Fibroblast of the conjunctiva (primary cell): ENCODE measurements around the gene BID.

Experiments
- DNase-seq: peaks from one replicate; pipeline ENCODE4 v3.0.0-alpha.2; 2010; ENCODE audit warnings: low read depth

Gene BID

DNA sequence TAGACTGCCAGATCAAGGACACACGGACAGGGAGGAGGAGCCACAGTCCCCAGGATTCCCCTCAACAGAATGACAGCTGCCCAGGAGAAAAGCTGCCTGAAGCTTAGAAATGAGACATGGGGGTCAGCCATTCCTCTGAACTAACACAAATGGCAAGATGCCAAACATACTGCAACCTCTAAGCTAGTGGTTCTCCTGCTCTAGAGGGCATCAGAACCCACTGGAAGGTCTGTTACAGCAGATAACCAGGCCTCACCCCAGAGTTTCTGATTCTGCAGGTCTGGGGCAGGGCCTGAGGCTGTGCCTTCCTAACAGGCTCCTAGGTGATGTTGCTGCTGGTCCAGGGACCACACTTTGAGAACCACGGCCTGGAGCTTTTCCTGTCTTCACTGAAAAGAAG is 28.6 kb upstream of the BID start:
- DNase-seq = no peak

DNA sequence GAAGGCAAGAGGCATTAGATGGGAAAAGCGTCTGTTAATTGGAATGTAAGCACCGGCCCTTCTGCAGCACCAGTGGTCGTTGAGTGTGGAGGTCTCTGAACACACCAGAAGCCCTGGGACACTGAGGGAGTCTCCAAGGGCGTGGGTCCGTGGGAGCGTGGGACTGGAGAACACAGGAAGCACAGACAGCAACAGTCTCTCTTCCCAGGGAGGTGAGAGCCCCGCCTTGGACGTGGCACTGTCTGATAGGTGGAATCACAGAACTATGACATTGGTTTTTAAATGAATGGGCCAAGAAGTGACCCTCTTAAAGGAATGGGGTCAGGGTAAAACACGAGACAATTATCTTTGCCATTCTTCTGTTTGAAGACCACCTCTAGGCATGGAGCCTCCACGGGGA is 28.1 kb upstream of the BID start:
- DNase-seq = no peak

DNA sequence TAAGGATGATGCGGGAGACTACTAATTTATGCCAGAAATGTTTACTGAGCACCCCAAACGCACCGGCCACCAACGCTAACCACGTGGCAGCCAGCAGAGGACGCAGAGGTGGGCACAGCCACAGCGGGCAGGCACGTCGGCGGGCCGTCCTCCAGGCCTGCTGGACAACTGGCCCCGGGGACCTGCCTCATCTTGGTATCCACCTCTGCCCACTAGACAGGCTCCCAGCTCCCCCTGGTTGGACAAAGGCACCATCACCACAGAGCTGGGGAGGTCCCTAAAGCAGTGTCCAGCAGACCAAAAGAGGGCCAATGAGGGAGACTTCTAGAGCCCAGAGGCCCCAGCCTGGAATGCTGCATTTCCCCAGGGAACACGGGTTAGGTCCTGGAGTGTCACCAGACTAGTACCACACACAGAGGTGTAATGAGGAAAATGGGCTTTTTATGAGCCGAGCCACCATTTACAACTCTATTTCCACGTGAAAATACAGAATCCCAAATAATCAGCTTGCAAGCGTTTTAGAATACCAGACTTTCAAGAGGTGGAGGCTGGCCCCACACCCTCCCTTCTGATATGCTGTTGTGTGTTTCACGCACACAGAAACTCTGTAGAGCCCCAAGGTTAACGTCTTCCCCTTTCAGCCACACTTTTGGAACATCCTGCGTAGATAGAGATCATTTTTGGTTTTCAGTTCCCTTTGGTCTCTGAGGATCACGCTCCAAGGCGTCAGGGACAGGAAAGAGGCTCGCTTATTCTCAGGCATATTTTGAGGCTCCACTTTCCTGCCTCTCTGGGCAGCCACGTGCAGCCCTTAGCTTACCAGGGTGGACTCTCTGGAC is 23.7 kb upstream of the BID start:
- DNase-seq = no peak

DNA sequence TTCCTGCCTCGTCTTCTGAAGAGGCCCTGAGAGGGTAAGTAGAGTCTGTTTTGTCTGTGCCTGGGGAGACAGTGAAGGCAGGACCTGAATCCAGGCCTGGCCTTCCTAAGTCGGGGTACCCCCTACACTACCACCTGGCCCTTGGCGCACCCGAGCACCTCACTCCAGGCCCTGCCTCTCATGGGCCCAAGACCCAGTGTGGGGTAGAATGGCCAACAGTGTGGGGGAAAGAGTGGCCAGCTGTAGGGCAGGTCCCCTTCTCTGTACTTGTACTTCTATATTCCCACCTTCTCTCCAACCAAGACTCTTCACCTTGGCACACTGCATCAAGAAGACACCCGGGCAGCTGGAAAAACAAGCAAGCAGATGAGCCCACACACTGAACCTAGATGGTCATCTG is 22.4 kb upstream of the BID start:
- DNase-seq = no peak

DNA sequence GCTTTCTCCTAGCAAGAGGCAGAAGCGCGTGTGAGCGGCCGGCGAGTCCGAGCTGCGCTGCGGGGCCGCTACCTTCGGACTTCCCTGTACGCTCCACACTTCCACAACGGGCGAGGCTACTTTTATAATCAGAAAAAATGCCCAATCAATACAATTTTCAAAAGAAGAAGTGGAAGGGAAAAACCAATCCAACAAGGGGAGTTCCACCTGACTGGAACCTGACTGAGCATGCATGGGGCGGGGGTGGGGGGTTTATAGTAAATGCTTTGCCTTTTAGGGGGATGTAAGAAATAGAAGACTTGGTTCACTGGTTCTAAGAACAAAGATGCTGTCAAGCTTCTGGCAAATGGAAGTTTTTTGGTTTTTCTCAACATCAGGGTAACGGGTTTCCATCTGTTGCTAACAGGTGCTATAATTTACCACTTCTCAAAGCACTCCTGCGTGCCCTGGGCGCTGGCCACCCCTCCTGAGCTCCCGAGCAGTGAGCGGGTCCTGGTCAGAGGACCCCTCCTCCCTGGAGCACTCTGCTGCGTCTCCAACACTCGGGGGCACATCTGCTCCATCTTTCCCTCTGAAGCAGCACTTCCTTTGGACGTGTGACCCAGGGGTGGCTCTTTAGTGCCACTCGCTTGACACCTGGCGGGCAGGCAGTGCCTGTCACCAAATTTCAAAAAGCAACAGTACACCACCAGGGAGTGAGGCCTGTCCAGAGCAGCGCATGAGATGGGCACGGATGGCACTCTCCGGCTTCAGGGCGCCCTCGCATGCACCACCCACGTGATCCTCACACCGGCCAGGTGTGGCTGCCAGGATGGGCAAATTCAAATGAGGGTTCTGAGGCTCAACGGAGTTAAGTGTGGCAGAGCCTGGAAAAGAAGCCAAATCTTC is 21.6 kb upstream of the BID start:
- DNase-seq = no peak

DNA sequence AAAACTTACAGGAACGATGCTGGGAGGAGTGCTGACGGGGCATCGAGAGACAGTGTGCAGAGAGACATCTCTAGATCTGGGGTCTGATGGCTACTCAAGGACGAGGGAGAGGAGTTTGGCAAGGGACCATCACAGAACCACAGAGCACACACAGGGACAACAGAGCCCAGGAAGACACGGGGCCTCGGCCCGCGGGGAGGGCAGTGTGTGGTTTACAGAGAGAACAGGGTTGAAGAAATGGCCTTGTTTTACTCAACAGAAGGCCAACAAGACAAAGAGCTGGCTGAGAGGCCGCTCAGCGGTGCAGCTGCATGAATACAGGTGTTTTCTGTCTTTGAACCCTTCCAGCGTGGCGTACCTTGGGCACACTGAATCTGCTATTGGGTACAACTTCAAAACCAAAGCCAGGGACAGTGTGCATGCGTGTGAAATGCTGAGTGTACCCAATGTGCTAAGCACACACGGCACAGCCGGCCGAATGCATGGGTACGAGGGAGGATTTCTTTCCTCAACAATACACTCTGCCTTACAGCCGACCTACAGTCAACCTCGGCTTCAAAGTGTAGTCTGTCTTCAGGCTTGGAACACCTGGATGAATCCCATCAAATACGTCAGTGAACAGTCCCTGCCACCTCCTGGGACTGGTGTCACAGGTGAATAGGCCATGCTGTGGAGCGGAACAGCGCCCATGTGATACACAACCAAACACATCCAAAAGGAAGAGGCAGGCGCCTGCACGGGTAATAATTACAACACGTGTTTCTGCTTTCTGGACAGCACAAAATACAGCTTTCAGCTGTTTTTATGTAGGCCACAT is 20.7 kb upstream of the BID start:
- DNase-seq = no peak

DNA sequence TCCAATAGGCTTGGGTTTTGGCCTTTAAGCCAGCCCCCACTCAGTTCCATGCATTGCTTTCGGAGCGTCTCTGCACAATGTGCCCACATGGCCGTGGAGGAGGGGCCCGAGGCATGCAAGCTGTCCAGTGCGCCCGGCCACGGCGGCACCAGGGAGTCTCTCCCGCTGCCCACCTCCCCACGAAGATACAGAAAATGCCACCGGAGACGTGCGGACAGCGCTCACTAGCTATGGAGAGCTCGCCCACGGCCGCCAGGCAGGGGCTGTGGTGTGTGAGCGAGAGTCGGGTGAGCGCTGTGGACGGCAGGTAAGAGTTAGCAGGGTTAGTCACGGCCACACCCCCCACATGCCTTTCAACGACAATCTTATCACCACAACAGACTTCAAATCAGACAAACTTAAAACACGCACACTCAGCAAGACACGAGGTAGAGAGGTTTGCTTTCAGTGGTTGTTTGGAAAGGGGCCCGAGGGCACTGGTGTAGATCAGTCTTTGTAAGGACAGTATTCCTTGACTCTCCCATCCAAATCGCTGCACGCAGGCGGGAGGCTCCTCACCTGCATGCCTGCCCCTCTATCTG is 18.7 kb upstream of the BID start:
- no peak for DNase-seq

DNA sequence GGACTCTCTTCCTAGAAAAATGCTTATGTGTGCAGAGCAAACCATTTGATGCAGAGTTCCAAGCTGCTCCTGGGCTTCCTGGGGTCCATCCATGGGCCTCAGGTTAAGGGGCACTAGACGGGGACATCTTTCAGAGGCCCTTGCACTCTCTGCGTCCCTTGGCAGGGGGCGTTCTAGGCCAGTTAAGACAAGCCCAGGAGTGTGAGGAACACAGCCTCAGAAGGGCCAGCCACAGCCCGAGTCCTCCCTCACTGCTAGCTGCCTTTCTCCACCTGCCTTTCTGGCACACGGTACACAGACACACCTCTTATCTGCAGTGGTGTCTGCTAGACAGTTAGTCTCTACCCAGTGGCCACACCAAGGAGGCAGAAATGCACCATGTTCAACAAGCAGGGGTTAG is 18.0 kb upstream of the BID start:
- no peak for DNase-seq

DNA sequence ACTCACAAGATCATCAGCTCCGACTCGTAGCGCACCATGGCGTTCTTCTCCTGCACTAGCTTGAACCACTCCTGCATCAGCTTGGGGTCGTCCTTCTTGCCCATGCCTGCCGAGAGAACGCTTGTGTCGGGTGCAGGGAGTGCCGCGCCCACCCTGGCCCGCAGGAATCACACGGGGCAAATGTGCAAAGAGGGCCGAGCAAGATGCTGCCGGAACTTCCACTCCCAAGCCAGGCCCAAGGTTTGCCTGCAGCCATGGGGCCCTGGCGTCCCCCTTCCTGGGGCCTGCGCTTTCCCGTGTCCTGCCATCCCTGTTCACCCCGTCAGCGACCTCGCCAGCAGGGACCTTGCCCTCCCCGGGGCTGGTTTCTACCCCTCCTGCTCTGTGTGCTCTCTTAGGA is 16.9 kb upstream of the BID start:
- no peak for DNase-seq

DNA sequence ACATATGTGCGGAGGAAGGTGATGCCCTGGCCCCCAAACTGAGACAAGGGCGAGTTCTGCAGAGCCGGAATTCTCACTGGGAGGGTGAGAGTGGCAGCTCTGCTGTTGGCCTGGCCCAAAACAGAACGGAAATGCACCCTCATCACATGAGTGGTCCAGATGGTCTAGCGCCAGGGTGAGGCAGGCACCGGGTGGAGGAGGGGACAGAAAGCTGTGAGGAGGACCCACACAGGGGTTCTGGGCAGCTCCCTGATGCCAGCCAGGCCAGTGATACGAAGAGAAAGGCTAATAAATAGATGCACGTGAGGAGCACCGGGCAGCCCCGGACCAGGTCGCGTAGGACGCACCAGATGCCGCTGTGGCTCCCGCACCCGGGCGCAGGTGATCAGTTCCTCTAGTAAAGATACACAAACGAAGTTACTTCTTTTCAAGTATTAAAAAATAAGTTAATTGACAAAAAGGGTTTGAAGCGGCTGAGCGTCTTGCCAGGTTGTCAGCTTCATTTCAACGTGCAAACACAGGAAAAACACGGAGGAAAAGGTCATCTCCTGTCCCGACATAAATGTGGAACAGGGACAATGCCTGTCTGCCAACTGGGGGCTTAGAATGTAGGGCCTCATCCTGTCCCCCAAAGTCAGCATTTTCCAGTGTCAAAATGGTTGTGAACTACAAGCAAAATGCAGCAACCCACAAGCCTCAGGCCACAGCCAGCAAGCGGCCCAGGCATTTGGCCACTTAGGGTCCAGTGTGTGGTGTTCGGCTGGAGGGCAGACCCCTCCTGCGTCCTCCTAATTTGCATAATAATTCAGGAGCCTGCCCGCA is 15.3 kb upstream of the BID start:
- no peak for DNase-seq

DNA sequence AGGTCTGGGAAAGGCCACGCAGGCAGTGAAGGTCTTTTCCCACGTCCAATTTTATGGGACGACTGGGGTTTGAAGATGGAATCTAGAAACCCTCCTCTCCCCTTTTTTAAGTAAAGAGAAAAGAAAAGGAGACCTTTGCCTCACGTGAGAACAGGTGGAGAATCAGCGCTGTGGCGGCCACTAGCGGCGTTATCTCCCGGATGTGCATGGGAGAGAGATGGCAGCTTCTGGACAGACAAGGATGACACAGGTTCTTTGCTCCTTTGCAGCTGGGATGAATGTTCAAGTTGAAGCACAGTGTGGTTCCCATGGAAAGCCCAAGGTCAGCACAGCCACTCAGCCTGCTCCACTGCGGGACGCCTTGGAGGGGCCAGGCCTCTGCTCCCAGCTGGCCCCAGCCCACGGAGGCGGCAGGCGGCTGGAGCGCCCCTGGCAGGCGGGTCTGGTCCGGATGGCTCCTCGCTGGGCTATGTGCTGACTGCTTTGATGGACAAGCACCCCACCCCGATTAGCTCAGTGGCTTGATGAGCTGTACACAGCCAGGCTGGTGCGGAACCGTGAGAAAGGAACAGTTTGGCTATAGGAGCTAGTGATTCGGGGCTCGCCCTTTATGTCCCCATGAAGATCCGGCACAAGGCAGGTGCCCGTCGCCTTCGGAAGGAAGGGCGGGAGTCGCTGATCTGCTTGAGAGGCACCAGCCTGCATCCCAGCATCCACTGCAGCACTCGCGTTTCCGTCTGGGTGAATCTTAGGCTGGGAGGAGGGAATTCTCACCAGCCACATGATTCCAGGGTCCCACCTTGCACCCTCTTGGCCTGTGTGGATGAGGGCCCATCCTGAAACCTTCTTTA is 14.5 kb upstream of the BID start:
- no peak for DNase-seq

DNA sequence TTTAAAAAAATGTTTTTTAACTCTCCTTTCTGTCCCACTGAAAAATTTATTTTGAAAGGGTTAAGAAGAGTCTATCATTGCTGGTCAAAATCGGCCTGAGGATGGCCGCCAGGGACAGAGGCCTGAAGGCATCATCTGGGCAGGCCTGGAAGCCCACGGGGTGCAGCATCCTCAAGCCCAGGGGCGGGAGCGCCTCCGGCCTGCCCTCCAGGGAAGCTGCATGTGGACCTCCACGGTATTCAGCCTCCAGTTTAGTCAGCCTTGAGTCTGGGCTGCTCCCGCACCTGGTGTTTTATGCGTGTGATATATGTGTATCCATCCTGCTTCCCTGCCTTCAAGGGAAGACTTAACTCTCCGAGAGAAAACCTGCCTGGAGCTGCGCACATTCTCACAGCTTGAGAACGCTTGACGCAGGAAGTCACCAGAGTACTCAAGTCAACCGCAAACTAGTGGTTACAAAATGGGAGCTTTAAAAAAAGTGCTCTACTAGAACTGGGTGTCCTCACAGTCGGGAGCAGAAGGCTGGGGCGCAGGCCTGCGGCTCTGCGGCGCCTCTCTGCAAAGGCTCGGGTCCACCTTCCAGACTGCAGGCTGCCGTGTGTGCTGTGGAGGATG is 13.6 kb upstream of the BID start:
- no peak for DNase-seq

DNA sequence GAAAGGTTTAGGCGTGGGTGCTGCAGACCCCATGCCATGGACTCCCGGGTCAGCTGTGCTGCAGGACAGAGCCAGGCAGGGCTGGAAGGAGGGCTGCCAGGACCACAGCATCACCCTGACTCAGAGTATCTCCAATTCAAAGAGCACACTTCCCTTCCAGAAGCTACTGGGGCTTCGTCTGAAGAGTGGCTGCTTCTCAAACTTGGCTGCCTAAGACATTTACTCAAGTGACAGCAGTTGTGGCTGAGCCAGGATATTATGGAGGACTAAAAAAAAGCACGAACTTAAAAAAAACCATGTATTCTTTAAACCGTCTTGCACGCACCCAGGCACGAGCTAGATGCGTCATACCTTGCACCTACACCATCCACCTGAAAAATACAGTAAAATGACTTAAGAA is 13.0 kb upstream of the BID start:
- DNase-seq = no peak

DNA sequence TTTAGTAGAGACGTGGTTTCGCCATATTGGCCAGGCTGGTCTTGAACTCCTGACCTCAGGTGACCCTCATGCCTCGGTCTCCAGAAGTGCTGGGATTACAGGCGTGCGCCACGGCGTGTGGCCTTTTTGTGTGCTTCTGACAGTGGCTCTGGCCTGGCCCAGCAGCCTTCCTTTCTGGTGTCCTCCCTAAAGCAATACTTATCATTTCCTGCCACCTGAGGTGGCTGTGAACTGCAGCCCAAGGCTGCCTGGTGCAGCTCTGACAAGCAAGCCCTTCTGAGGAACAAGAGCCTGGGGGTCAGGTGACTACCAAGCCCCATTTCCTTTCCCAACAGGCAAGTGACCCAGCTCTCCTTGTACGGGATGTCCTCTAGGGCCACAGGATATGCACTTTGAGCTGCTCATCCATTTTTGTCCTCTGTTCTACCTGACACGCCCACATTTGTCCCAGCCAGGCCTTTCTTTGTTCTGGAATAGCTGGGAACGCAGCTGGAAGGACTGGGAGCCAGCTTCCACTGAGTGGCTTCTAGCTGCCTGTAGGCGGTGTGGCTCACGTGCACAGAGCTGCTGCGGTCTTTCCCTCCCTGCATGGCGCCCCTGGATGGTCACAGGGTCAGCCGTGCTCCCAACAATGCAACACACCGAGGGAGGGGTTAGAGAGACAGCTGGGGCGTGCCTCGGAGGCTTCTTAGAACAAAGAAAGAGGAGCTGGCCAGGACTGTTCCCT is 12.3 kb upstream of the BID start:
- DNase-seq = no peak

DNA sequence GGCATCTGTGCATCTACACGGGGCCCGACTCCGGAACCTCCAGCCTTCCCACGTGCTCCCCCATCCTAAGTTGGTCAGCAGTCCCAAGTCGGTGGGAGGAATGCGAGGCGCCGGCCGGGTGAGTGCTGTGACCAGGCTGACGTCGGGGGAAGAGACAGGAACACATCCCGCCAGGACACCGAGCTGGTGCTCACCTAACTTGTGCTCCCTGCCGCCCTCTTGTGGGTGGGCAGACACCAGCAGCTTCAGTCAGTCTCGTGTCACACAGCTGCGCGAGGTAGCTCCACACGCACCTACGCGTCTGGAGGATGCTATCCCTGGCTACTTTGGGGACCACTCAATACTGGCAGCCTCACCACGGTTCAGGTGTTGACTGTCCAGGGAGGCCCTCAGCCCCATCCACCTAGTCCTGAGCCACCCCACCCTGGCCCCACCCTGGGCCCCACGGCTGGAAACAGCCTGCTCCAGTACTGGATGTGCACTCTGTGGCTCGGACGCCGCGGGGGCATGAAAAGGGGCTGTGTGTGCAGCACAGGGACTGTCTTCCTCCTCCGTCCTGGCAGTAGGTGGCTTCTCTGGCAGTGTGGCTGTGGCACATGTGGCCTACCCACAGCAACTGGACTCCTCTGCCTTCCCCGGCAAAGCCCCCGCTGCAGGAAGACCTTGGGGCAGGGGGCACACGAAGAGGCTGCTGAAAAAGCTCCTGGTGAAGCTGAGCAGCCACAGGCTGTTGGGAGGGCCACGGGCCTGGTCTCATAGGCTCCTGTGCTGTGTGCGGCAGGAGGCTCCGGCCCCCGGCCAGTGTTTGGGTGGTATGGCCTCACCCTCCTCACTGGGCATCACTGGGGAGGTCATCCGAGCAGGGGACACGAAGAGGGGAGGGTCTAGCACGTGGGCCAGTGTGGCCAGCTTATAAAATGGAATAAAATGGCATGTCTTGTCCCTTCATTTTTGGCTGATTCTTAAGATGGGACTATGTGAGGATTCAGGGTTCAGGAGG is 11.2 kb upstream of the BID start:
- no peak for DNase-seq

DNA sequence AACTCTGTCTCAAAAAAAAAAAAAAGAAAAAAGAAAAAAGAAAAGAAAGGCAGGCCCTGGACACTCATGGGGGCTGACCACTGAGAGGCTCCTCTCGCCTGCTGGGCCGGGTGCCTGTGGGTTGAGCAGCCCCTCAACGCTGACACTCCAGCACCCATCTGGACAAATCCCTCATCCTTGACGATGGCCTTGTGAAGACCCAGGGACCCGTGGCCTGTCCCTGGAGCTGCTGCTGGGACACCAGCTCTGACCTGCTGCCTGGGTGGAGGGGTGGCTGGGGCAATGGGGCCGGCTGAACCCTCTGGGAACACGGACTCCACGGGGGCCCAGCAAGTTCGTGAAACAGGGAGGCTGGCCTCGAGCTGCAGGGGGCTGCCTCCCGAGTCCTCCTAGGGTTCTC is 10.5 kb upstream of the BID start:
- DNase-seq = no peak

DNA sequence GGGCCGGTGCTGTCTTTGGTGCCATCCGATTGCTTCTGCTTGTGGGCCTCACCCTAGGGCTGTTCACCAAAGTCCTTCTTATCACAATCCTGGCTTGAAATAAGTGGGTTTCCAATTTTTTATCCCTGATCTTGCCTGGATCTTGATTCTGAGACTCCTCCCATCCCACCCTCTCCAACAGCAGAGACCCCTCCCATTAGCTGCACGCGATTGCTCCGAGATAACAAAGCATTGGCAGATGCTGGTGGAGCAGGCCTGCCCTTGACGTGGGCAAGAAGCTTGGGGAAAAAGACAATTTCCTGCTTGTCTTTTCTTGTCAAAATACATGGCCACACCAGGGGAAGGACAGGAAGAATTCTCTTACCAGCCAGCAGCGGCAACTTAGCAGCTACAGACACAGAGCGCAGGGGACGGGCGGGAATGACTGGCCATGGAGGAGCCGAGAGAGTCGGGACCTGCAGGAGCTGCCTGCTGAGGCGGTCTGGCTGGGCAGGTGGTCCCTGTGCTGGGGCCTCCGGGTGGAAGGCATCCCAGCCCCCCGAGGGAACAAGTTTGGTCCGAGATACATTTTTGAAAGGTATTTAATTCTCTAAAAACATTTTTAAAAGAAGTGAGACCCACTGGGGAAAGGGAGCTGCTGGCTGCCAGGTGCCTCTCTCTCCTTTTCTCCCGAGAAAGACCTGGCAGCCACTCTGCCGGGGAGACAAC is 9.7 kb upstream of the BID start:
- DNase-seq = no peak
